Measurements from ENCODE around the gene PSMD8.
A peak's percentile ranks its signal among the peaks of the same experiment; 100 is the strongest.

PSMD8 gene

GRCh38 chr19:38389957-38390924 lies 15.9 kb downstream of the PSMD8 start:
- H3K4me3 Mint-ChIP-seq = peak overlapping the region; percentile 80 to 92 (median 85)
- H3K36me3 Mint-ChIP-seq (ENCODE audit: low read depth) = peaks cover 18% of the 10 kb centered on the region
- TF ChIP-seq, protein P1, sequence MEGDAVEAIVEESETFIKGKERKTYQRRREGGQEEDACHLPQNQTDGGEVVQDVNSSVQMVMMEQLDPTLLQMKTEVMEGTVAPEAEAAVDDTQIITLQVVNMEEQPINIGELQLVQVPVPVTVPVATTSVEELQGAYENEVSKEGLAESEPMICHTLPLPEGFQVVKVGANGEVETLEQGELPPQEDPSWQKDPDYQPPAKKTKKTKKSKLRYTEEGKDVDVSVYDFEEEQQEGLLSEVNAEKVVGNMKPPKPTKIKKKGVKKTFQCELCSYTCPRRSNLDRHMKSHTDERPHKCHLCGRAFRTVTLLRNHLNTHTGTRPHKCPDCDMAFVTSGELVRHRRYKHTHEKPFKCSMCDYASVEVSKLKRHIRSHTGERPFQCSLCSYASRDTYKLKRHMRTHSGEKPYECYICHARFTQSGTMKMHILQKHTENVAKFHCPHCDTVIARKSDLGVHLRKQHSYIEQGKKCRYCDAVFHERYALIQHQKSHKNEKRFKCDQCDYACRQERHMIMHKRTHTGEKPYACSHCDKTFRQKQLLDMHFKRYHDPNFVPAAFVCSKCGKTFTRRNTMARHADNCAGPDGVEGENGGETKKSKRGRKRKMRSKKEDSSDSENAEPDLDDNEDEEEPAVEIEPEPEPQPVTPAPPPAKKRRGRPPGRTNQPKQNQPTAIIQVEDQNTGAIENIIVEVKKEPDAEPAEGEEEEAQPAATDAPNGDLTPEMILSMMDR (IDR thresholded peaks at IDR 0.05; ENCODE audit: unreplicated experiment in 3 of 3) = no peak
- H3K9me3 Mint-ChIP-seq = peaks cover 3% of the 10 kb centered on the region
- no peak overlapping the region for H3K27ac Mint-ChIP-seq
- H3K27me3 Mint-ChIP-seq (ENCODE audit: low read depth) = peaks cover 33% of the 10 kb centered on the region
- H3K4me1 Mint-ChIP-seq = peaks cover 16% of the 10 kb centered on the region

DNA sequence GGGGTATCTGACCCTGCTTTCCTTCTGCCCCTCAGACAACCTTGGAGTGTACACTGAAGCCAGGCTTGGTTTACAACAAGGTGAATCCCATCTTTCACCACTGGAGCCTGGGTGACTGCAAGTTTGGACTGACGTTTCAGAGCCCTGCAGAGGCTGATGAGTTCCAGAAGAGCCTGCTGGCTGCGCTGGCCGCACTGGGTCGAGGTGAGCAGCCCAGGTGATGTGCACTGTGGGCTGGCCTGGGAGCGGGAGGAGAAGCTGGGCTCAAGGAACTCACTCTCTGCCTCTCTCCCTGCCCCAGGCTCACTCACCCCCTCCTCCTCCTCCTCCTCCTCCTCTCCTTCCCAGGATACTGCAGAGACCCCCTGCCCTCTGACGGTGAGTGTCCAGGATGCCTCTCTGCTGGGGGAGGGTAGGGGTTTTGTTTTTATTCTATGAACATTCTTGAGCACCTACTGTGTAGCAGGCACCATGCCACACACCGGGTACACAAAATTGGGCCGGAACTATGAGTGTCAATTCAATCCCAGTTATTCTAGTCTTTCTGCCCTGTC lies 17.6 kb downstream of the PSMD8 start:
- TF ChIP-seq, protein P1 (IDR thresholded peaks at IDR 0.05; ENCODE audit: unreplicated experiment in 3 of 3) = no peak
- Mint-ChIP-seq H3K4me3 (no peak overlapping the region), H3K36me3 (ENCODE audit: low read depth) (peaks cover 26% of the 10 kb centered on the region), H3K27me3 (ENCODE audit: low read depth) (peaks cover 37% of the 10 kb centered on the region), H3K4me1 (peaks cover 16% of the 10 kb centered on the region), H3K9me3 (peaks cover 10% of the 10 kb centered on the region), H3K27ac (no peak overlapping the region)

DNA sequence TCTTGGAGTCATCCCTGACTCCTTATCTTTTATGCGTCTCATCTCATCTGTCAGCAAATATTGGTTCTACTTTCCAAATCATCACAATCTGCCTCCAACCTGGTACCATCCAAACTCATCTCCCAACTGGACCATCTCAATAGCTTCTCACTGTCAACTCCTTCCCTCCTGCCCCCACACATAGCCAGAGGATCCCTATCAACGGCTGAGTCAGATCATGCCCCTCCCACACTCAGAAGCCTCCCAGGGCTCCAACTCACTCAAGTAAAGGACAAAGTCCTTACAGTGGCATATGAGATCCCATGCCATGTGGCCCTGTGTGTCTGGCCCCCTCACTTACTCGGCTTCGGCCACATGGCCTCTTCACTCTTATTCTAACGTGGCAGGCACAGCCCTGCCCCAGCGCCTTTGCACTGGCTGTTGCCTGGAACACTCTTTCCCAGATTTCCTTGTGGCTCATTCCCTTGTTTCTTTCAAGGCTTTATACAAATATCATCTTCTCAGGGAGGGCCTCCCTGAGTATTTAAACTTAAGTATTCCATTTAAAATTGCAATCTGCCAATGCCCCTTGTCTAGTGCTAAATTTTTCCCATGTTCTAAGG lies 18.4 kb downstream of the PSMD8 start:
- peaks cover 10% of the 10 kb centered on the region for H3K9me3 Mint-ChIP-seq
- peaks cover 11% of the 10 kb centered on the region for H3K4me1 Mint-ChIP-seq
- H3K27me3 Mint-ChIP-seq (ENCODE audit: low read depth) = peaks cover 33% of the 10 kb centered on the region
- TF ChIP-seq, protein P1 (IDR thresholded peaks at IDR 0.05; ENCODE audit: unreplicated experiment in 3 of 3) = no peak
- no peak overlapping the region for H3K27ac Mint-ChIP-seq
- H3K4me3 Mint-ChIP-seq = peak overlapping the region in 1 of 3 experiments; percentile 41
- H3K36me3 Mint-ChIP-seq (ENCODE audit: low read depth) = peaks cover 27% of the 10 kb centered on the region

- H3K4me1 Mint-ChIP-seq = peaks cover 3% of the 10 kb centered on the region
- H3K9me3 Mint-ChIP-seq = peaks cover 10% of the 10 kb centered on the region
- H3K36me3 Mint-ChIP-seq (ENCODE audit: low read depth) = peaks cover 27% of the 10 kb centered on the region
- TF ChIP-seq, protein P1 (IDR thresholded peaks at IDR 0.05; ENCODE audit: unreplicated experiment in 3 of 3) = no peak
- no peak overlapping the region for H3K27ac Mint-ChIP-seq
- H3K4me3 Mint-ChIP-seq = no peak overlapping the region
- peaks cover 29% of the 10 kb centered on the region for H3K27me3 Mint-ChIP-seq (ENCODE audit: low read depth)
These were observed 20.1 kb downstream of the PSMD8 start for GRCh38 chr19:38394488-38394887.

DNA sequence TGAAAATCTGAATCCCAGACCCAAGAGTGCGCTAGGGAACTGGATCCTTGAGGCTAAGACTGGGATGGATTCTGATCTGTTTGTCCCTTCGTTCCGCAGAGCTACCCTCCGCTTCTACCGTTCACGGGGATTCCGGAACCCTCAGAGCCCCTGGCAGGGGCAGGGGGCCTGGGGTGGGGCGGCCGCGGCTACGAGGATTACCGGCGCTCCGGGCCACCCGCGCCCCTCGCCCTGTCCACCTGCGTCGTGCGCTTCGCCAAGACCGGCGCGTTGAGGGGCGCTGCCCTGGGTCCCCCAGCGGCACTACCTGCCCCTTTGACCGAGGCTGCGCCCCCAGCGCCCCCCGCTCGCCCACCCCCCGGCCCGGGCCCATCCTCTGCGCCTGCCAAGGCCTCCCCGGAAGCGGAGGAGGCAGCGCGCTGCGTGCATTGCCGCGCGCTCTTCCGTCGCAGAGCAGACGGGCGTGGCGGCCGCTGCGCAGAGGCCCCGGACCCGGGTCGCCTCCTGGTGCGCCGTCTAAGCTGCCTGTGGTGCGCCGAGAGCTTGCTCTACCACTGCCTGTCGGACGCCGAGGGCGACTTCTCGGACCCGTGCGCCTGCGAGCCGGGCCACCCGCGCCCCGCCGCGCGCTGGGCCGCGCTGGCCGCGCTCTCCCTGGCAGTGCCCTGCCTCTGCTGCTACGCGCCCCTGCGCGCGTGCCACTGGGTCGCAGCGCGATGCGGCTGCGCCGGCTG lies 21.2 kb downstream of the PSMD8 start:
- Mint-ChIP-seq H3K36me3 (ENCODE audit: low read depth) (peaks cover 27% of the 10 kb centered on the region), H3K27ac (no peak overlapping the region), H3K9me3 (peaks cover 10% of the 10 kb centered on the region), H3K27me3 (ENCODE audit: low read depth) (peaks cover 24% of the 10 kb centered on the region), H3K4me1 (no peaks in the 10 kb centered on the region), H3K4me3 (no peak overlapping the region)
- TF ChIP-seq, protein P1 (IDR thresholded peaks at IDR 0.05; ENCODE audit: unreplicated experiment in 3 of 3) = no peak
